GM23248 (cell line): ENCODE measurements around the gene UBE2C.

Source experiments
- EZH2 ChIP-seq: fragments of 200-600 bp; sonication (generic); IDR thresholded peaks from 2 replicates; pipeline ENCODE4 v1.6.1; 2018; ENCODE audit warnings: antibody characterized with exemption, mild to moderate bottlenecking; ENCODE audit not compliant: insufficient read depth, poor library complexity, severe bottlenecking
- EZH2phosphoT487 ChIP-seq: fragments of 200-600 bp; sonication (generic); IDR thresholded peaks from 2 replicates; pipeline ENCODE4 v1.6.1; 2018; ENCODE audit warnings: antibody characterized with exemption, moderate library complexity, mild to moderate bottlenecking, low read depth; ENCODE audit not compliant: insufficient read depth

DNA sequence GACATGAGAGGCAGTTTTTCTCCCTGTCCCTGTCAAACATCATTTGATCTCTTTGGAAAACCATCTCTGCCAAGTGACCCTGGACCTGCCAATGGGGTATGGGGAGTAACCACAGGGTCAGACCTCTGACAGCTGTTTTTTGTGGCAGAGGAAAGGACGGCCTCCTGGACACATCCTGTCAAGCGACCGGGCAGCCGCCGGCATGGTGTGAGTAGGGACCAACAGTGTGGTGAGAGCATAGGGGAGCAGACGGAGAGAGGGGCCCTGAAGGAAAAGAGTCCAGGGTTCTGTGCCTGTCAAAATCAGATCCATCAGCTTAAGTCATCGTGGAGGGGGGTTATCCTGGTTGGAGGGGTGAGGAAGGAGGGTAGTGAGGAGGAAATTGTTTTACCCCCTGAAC lies 10.6 kb upstream of the UBE2C start:
- TF ChIP-seq EZH2 (no peak), EZH2phosphoT487 (no peak)
